ENCODE results near the gene LRP6. TPM values are rescaled to one million over a fixed set of nuclear protein-coding genes. Genes with fewer than 3 reads are reported as not detected.

Gene LRP6
- total and polyA plus RNA-seq, 2 experiments from 2014 or later, result 29.1 to 73.8 TPM

DNA sequence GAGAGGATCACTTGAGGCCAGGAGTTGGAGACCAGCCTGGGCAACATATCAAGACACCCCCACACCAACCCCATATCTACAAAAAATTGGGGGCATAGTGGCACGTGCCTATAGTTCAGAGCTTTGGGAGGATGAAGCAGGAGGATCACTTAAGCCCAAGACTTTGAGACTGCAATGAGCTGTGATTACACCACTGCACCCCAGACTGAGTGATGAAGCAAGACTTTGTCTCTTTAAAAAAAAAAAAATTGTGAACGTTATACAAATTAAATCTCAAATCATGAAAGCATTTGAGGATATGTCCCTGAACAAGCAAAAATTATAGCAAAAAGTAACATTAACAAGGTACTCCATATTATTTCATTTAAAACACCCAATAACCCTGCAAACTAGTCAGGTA lies 2.9 kb downstream of the LRP6 start:
- Mint-ChIP-seq H3K36me3 (ENCODE audit: low read depth) (peaks cover 17% of the 10 kb centered on the region), H3K4me3 (peak overlapping the region; percentile 45; the same call in 2 of the 3 replicates), H3K27ac (no peak overlapping the region), H3K9me3 (no peaks in the 10 kb centered on the region), H3K27me3 (ENCODE audit: insufficient read depth, low read depth, poor library complexity) (peaks cover 7% of the 10 kb centered on the region), H3K4me1 (peaks cover 26% of the 10 kb centered on the region)
- H3K9me2 ChIP-seq (ENCODE audit: insufficient read depth), result no peaks in the 10 kb centered on the region
- H4K20me1 ChIP-seq (replicated peaks; ENCODE audit: insufficient read depth), result peaks cover 29% of the 10 kb centered on the region
- H3K27me3 ChIP-seq (ENCODE audit: insufficient read depth), result no peaks in the 10 kb centered on the region
- TF ChIP-seq JUNB (IDR thresholded peaks at IDR 0.05; ENCODE audit: unreplicated experiment), result no peak
- TF ChIP-seq, protein P1, sequence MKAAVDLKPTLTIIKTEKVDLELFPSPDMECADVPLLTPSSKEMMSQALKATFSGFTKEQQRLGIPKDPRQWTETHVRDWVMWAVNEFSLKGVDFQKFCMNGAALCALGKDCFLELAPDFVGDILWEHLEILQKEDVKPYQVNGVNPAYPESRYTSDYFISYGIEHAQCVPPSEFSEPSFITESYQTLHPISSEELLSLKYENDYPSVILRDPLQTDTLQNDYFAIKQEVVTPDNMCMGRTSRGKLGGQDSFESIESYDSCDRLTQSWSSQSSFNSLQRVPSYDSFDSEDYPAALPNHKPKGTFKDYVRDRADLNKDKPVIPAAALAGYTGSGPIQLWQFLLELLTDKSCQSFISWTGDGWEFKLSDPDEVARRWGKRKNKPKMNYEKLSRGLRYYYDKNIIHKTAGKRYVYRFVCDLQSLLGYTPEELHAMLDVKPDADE (IDR thresholded peaks at IDR 0.05), result no peak
- no peak for TF ChIP-seq CREB1 (CRISPR knock-in tag; IDR thresholded peaks at IDR 0.05; ENCODE audit: low read depth)
- TF ChIP-seq NANOG (IDR thresholded peaks at IDR 0.05; ENCODE audit: borderline replicate concordance), result no peak
- TF ChIP-seq, protein P2, sequence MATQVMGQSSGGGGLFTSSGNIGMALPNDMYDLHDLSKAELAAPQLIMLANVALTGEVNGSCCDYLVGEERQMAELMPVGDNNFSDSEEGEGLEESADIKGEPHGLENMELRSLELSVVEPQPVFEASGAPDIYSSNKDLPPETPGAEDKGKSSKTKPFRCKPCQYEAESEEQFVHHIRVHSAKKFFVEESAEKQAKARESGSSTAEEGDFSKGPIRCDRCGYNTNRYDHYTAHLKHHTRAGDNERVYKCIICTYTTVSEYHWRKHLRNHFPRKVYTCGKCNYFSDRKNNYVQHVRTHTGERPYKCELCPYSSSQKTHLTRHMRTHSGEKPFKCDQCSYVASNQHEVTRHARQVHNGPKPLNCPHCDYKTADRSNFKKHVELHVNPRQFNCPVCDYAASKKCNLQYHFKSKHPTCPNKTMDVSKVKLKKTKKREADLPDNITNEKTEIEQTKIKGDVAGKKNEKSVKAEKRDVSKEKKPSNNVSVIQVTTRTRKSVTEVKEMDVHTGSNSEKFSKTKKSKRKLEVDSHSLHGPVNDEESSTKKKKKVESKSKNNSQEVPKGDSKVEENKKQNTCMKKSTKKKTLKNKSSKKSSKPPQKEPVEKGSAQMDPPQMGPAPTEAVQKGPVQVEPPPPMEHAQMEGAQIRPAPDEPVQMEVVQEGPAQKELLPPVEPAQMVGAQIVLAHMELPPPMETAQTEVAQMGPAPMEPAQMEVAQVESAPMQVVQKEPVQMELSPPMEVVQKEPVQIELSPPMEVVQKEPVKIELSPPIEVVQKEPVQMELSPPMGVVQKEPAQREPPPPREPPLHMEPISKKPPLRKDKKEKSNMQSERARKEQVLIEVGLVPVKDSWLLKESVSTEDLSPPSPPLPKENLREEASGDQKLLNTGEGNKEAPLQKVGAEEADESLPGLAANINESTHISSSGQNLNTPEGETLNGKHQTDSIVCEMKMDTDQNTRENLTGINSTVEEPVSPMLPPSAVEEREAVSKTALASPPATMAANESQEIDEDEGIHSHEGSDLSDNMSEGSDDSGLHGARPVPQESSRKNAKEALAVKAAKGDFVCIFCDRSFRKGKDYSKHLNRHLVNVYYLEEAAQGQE (IDR thresholded peaks at IDR 0.05; ENCODE audit: unreplicated experiment), result no peak
- no peak for TF ChIP-seq ZNF331 (CRISPR knock-in tag; IDR thresholded peaks at IDR 0.05; ENCODE audit: low read depth)
- TF ChIP-seq POLR2AphosphoS5 (IDR thresholded peaks at IDR 0.05; ENCODE audit: low read depth), result no peak
- TF ChIP-seq, protein P3, sequence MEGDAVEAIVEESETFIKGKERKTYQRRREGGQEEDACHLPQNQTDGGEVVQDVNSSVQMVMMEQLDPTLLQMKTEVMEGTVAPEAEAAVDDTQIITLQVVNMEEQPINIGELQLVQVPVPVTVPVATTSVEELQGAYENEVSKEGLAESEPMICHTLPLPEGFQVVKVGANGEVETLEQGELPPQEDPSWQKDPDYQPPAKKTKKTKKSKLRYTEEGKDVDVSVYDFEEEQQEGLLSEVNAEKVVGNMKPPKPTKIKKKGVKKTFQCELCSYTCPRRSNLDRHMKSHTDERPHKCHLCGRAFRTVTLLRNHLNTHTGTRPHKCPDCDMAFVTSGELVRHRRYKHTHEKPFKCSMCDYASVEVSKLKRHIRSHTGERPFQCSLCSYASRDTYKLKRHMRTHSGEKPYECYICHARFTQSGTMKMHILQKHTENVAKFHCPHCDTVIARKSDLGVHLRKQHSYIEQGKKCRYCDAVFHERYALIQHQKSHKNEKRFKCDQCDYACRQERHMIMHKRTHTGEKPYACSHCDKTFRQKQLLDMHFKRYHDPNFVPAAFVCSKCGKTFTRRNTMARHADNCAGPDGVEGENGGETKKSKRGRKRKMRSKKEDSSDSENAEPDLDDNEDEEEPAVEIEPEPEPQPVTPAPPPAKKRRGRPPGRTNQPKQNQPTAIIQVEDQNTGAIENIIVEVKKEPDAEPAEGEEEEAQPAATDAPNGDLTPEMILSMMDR (conservative IDR thresholded peaks at IDR 0.05; ENCODE audit: low read depth in 2 of 2), result no peak
- no peak for TF ChIP-seq ZNF114 (CRISPR knock-in tag; IDR thresholded peaks at IDR 0.05)
- no peak for TF ChIP-seq STAT1 (IDR thresholded peaks at IDR 0.05; ENCODE audit: unreplicated experiment)
- no peak for TF ChIP-seq EZH2 (IDR thresholded peaks at IDR 0.05; ENCODE audit: low read depth, unreplicated experiment)
- TF ChIP-seq, protein P4, sequence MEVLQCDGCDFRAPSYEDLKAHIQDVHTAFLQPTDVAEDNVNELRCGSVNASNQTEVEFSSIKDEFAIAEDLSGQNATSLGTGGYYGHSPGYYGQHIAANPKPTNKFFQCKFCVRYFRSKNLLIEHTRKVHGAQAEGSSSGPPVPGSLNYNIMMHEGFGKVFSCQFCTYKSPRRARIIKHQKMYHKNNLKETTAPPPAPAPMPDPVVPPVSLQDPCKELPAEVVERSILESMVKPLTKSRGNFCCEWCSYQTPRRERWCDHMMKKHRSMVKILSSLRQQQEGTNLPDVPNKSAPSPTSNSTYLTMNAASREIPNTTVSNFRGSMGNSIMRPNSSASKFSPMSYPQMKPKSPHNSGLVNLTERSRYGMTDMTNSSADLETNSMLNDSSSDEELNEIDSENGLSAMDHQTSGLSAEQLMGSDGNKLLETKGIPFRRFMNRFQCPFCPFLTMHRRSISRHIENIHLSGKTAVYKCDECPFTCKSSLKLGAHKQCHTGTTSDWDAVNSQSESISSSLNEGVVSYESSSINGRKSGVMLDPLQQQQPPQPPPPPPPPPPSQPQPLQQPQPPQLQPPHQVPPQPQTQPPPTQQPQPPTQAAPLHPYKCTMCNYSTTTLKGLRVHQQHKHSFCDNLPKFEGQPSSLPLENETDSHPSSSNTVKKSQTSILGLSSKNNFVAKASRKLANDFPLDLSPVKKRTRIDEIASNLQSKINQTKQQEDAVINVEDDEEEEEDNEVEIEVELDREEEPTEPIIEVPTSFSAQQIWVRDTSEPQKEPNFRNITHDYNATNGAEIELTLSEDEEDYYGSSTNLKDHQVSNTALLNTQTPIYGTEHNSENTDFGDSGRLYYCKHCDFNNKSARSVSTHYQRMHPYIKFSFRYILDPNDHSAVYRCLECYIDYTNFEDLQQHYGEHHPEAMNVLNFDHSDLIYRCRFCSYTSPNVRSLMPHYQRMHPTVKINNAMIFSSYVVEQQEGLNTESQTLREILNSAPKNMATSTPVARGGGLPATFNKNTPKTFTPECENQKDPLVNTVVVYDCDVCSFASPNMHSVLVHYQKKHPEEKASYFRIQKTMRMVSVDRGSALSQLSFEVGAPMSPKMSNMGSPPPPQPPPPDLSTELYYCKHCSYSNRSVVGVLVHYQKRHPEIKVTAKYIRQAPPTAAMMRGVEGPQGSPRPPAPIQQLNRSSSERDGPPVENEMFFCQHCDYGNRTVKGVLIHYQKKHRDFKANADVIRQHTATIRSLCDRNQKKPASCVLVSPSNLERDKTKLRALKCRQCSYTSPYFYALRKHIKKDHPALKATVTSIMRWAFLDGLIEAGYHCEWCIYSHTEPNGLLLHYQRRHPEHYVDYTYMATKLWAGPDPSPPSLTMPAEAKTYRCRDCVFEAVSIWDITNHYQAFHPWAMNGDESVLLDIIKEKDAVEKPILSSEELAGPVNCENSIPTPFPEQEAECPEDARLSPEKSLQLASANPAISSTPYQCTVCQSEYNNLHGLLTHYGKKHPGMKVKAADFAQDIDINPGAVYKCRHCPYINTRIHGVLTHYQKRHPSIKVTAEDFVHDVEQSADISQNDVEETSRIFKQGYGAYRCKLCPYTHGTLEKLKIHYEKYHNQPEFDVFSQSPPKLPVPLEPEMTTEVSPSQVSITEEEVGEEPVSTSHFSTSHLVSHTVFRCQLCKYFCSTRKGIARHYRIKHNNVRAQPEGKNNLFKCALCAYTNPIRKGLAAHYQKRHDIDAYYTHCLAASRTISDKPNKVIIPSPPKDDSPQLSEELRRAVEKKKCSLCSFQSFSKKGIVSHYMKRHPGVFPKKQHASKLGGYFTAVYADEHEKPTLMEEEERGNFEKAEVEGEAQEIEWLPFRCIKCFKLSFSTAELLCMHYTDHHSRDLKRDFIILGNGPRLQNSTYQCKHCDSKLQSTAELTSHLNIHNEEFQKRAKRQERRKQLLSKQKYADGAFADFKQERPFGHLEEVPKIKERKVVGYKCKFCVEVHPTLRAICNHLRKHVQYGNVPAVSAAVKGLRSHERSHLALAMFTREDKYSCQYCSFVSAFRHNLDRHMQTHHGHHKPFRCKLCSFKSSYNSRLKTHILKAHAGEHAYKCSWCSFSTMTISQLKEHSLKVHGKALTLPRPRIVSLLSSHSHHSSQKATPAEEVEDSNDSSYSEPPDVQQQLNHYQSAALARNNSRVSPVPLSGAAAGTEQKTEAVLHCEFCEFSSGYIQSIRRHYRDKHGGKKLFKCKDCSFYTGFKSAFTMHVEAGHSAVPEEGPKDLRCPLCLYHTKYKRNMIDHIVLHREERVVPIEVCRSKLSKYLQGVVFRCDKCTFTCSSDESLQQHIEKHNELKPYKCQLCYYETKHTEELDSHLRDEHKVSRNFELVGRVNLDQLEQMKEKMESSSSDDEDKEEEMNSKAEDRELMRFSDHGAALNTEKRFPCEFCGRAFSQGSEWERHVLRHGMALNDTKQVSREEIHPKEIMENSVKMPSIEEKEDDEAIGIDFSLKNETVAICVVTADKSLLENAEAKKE (CRISPR knock-in tag; IDR thresholded peaks at IDR 0.05), result no peak
- TF ChIP-seq EZH2phosphoT487 (IDR thresholded peaks at IDR 0.05; ENCODE audit: unreplicated experiment), result no peak
- ATAC-seq (no peak), DNase-seq (ENCODE audit: low spot score) (no peak)
- H3K4me1 ChIP-seq (ENCODE audit: insufficient read depth), result peaks cover 18% of the 10 kb centered on the region
- H2AFZ ChIP-seq, result no peak overlapping the region
- no peak overlapping the region for H3K4me3 ChIP-seq
- peaks cover 3% of the 10 kb centered on the region; the same call in 1 of the 2 replicates for H3F3A ChIP-seq (replicated peaks; ENCODE audit: low read depth)
- no peak overlapping the region for H3K27ac ChIP-seq (ENCODE audit: low read depth)
- peaks cover 77% of the 10 kb centered on the region for H3K79me2 ChIP-seq (replicated peaks; ENCODE audit: insufficient read depth)
- no peaks in the 10 kb centered on the region for H3K36me3 ChIP-seq (ENCODE audit: insufficient read depth)
- peak overlapping the region; percentile 80; the same call in 1 of the 2 replicates for H3K4me2 ChIP-seq
